GM12878 (cell line): Measurements from ENCODE around the gene FSD1L. TPM values are rescaled to one million over a fixed set of nuclear protein-coding genes. Genes with fewer than 3 reads are reported as not detected.

Experiments used
- ATF2 ChIP-seq: IDR thresholded peaks from 2 replicates; pipeline ENCODE4 v1.6.1; 2012; ENCODE audit warnings: low read length, inconsistent platforms
- BCL11A ChIP-seq: IDR thresholded peaks from 2 replicates; pipeline ENCODE4 v1.6.1; 2011; ENCODE audit warnings: low read depth, low read length
- BCL3 ChIP-seq: IDR thresholded peaks from 2 replicates; pipeline ENCODE4 v1.6.1; 2011; ENCODE audit warnings: borderline replicate concordance, low read depth, mild to moderate bottlenecking, moderate library complexity, low read length; ENCODE audit not compliant: insufficient read depth, poor library complexity, severe bottlenecking
- CREB1 ChIP-seq: IDR thresholded peaks from 2 replicates; pipeline ENCODE4 v1.6.1; 2012; ENCODE audit warnings: low read depth, mild to moderate bottlenecking, inconsistent platforms
- CUX1 ChIP-seq: IDR thresholded peaks from 2 replicates; pipeline ENCODE4 v1.6.1; 2012; ENCODE audit warnings: improper control_type of control experiment, low read depth, low read length; ENCODE audit not compliant: insufficient replicate concordance
- EP300 ChIP-seq, 2 experiments: fragments of 150-350 bp in 1 of 2; IDR thresholded peaks; 2 replicates each; pipeline ENCODE4 v1.6.1; 2011 to 2012; ENCODE audit warnings: low read depth in 2 of 2, low read length in 2 of 2, borderline replicate concordance in 1 of 2, improper control_type of control experiment in 1 of 2, inconsistent platforms in 1 of 2; ENCODE audit not compliant: control insufficient read depth in 1 of 2
- IKZF1 ChIP-seq: fragments of 450-650 bp; conservative IDR thresholded peaks from 2 replicates; pipeline ENCODE4 v1.6.1; 2017; ENCODE audit warnings: antibody characterized with exemption, mild to moderate bottlenecking
- IKZF2 ChIP-seq, 2 experiments: fragments of 450-650 bp; IDR thresholded peaks; 2 replicates each; pipeline ENCODE4 v1.6.1; 2017; ENCODE audit warnings: mild to moderate bottlenecking in 2 of 2, moderate library complexity in 2 of 2
- JUNB ChIP-seq: IDR thresholded peaks from 2 replicates; pipeline ENCODE4 v1.6.1; 2016; ENCODE audit warnings: antibody characterized with exemption, mild to moderate bottlenecking
- MTA2 ChIP-seq: fragments of 450-650 bp; IDR thresholded peaks from 2 replicates; pipeline ENCODE4 v1.6.1; 2016; ENCODE audit warnings: low read depth, mild to moderate bottlenecking, moderate library complexity
- NKRF ChIP-seq: fragments of 450-650 bp; conservative IDR thresholded peaks from 2 replicates; pipeline ENCODE4 v1.6.1; 2017; ENCODE audit warnings: mild to moderate bottlenecking, moderate library complexity
- RELB ChIP-seq: fragments of 450-650 bp; IDR thresholded peaks from 2 replicates; pipeline ENCODE4 v1.6.1; 2017; ENCODE audit warnings: low read depth, mild to moderate bottlenecking, moderate library complexity
- SRF ChIP-seq, 2 experiments: IDR thresholded peaks; 2 replicates each; pipeline ENCODE4 v1.6.1; 2011; ENCODE audit warnings: low read depth in 2 of 2, low read length in 2 of 2, mild to moderate bottlenecking in 1 of 2, moderate library complexity in 1 of 2
- STAT3 ChIP-seq: IDR thresholded peaks from 2 replicates; pipeline ENCODE4 v1.6.1; 2011; ENCODE audit warnings: low read depth, low read length, improper control_type of control experiment
- ZBTB33 ChIP-seq: fragments of 450-650 bp; IDR thresholded peaks from 2 replicates; pipeline ENCODE4 v1.6.1; 2017; ENCODE audit warnings: mild to moderate bottlenecking
- ZNF24 ChIP-seq: fragments of 450-650 bp; IDR thresholded peaks from 2 replicates; pipeline ENCODE4 v1.6.1; 2017; ENCODE audit warnings: antibody characterized with exemption, mild to moderate bottlenecking
- polyA plus RNA-seq, 11 experiments: library from polyadenylated mRNA; depleted of rRNA in 4 of 11; unstranded in 6 of 11; stranded (reverse) in 5 of 11; fragments of >200 nt; fragmentation: Nextera tagmentation in 4 of 11; fragmentation: Illumina TruSeq in 1 of 11; extraction: Ambion mirVana in 4 of 11; extraction: Trizol in 1 of 11; gene quantifications; 1 replicate in 1 of 11; 2 replicates in 10 of 11; pipeline versions ENCODE4 v1.2.1 to v1.2.3, GENCODE V29; 2011 to 2016; ENCODE audit warnings: inconsistent platforms in 2 of 11, missing spikeins in 2 of 11, low read depth in 1 of 11
- total RNA-seq, 4 experiments: library from RNA; depleted of rRNA in 3 of 4; stranded (reverse); fragments of >200 nt in 3 of 4; fragmentation: Illumina TruSeq in 1 of 4; extraction: Trizol in 1 of 4; gene quantifications; 2 replicates each; pipeline versions ENCODE4 v1.2.1 to v1.2.3, GENCODE V29; 2013 to 2021

Gene FSD1L
- total and polyA plus RNA-seq, 10 of the 15 experiments (the other 5 are each of a cell fraction or from before 2014, with no cell fraction given), result 11.9 to 52.4 (median 17.0) TPM

GRCh38 chr9:105541838-105542237, 94.0 kb downstream of the FSD1L start (continued):
- TF ChIP-seq NKRF (no peak), IKZF1 (0 out of 2 replicates have a peak, but pooled peaks have one; percentile 22), BCL11A (0 out of 2 replicates have a peak, but pooled peaks have one; percentile 16), ZBTB33 (no peak), IKZF2 (IDR thresholded peaks at IDR 0.05) (peak; percentile 31 to 58; a peak in 3 of 4 replicates), SRF (IDR thresholded peaks at IDR 0.05; ENCODE audit: low read depth in 2 of 2, low read length in 2 of 2) (no peak), RELB (peak; percentile 92), CUX1 (no peak), ZNF24 (peak; percentile 98), ATF2 (peak; percentile 74), CREB1 (no peak), JUNB (peak; percentile 77), STAT3 (peak; percentile 59; the same call in 1 of the 2 replicates), BCL3 (peak; percentile 48), MTA2 (peak; percentile 30; the same call in 1 of the 2 replicates), EP300 (IDR thresholded peaks at IDR 0.05; ENCODE audit: borderline replicate concordance in 1 of 2, control insufficient read depth in 1 of 2, low read depth in 2 of 2, low read length in 2 of 2) (peak in 1 of 2 experiments; percentile 71; a peak in 1 of 4 replicates)
